Esophagus muscularis mucosa (tissue), 4 donors: ENCODE measurements around the gene MYOF. TPM values are rescaled to one million over a fixed set of nuclear protein-coding genes. Genes with fewer than 3 reads are reported as not detected.

Source experiments
- DNase-seq: peaks from one replicate; pipeline ENCODE4 v3.0.0-alpha.2; 2017; ENCODE audit errors: extremely low spot score
- H3K27ac ChIP-seq, 4 donors: fragments of 200-600 bp; sonication (generic); replicated peaks in 1 of 4; 1 replicate in 3 of 4; 2 replicates in 1 of 4; pipeline ENCODE4 v1.5.1; 2016 to 2019; ENCODE audit warnings: mild to moderate bottlenecking in 1 of 4
- H3K27me3 ChIP-seq, 4 donors: fragments of 200-600 bp; sonication (generic); one replicate each; pipeline versions ENCODE4 v1.5.1 to v1.6.0; 2016 to 2019
- H3K36me3 ChIP-seq, 4 donors: fragments of 200-600 bp; sonication (generic); one replicate each; pipeline ENCODE4 v1.5.1; 2016 to 2019
- H3K4me1 ChIP-seq, 4 donors: fragments of 200-600 bp; sonication (generic); one replicate each; pipeline ENCODE4 v1.5.1; 2016 to 2019
- H3K4me3 ChIP-seq, 4 donors: fragments of 200-600 bp; sonication (generic); 1 replicate in 2 of 4; 2 replicates in 2 of 4; pipeline ENCODE4 v1.5.1; 2016 to 2019; ENCODE audit warnings: mild to moderate bottlenecking in 4 of 4, moderate library complexity in 1 of 4
- H3K9me3 ChIP-seq, 4 donors: fragments of 200-600 bp; sonication (generic); 1 replicate in 3 of 4; 2 replicates in 1 of 4; pipeline ENCODE4 v1.5.1; 2016 to 2019
- CTCF ChIP-seq, 3 experiments: fragments of 200-600 bp in 2 of 3; fragments of 450-650 bp in 1 of 3; sonication (generic) in 2 of 3; IDR thresholded peaks; one replicate each; pipeline ENCODE4 v1.5.1; 2017 to 2019; ENCODE audit warnings: antibody characterized with exemption in 3 of 3, mild to moderate bottlenecking in 2 of 3, moderate library complexity in 1 of 3
- EP300 ChIP-seq: sonication (generic); formaldehyde crosslinking; IDR thresholded peaks from one replicate; pipeline ENCODE4 v1.6.1; 2017; ENCODE audit warnings: antibody characterized with exemption
- POLR2A ChIP-seq: fragments of 450-650 bp; IDR thresholded peaks from one replicate; pipeline ENCODE4 v1.6.1; 2017; ENCODE audit warnings: antibody characterized with exemption, moderate library complexity, mild to moderate bottlenecking, low read depth
- POLR2AphosphoS5 ChIP-seq, 2 donors: sonication (generic); formaldehyde crosslinking; IDR thresholded peaks; one replicate each; pipeline ENCODE4 v1.6.1; 2017; ENCODE audit warnings: antibody characterized with exemption in 2 of 2
- WGBS: methylation state at CpG from one replicate; pipeline ENCODE4 v1.1.5; 2018; 5-methylcytosine and 5-hydroxymethylcytosine counted together
- intact Hi-C: fragments of 100-400 bp; cut with DNase I; formaldehyde crosslinking; loops from one replicate; pipeline ENCODE4 v1.15.1; 2023
- total RNA-seq, 4 donors: library from RNA; depleted of rRNA; stranded (reverse); fragments of >200 nt; gene quantifications; one replicate each; pipeline versions ENCODE4 v1.1.0 to v1.2.1, GENCODE V29; 2016

The MYOF gene
- total RNA-seq, 4 donors from 2014 or later, result 71.2 to 120 (median 97.3) TPM

DNA sequence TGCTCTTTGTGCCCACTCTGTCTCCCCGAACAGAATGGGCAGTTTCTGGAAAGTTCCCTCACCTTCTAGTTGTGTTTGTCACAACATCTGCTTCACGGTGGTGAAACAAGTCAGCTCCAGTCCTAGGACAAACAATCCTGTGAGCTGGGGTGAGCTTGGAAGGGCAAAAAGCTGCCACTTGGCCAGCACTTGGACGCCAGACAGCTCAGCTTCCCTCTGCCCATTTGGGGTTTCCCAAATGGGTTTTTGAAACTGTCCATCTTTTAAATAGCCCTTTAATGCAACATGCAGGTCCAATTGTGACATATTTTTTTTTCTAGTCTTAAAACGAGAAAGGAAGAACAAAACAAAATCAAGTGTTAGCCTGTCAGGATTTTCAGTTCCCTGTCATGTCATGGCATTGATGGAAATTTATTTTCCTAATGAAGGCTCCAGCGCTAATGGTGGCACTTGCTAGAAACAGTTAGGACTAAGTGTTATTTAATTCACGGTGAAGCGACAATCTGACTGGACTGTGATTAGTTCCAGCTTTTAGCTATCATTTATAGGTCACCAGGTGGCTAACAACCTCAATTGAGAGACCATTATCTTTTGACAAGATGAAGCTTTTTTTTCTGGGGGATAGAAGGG is 181.7 kb downstream of the MYOF start:
- Histone ChIP-seq H3K9me3 (no peaks in the 10 kb centered on the region), H3K27ac (no peak overlapping the region), H3K4me1 (no peaks in the 10 kb centered on the region), H3K27me3 (no peaks in the 10 kb centered on the region), H3K36me3 (peaks cover 0 to 12% (median 6%) of the 10 kb centered on the region in 4 donors), H3K4me3 (no peak overlapping the region)
- TF ChIP-seq POLR2A (no peak), CTCF (IDR thresholded peaks at IDR 0.05) (no peak), EP300 (no peak), POLR2AphosphoS5 (IDR thresholded peaks at IDR 0.05) (no peak)
- 67% methylated on average over 7 of the region's 7 CpGs for WGBS
- DNase-seq, result no peak
- intact Hi-C loops, result no loop called here

DNA sequence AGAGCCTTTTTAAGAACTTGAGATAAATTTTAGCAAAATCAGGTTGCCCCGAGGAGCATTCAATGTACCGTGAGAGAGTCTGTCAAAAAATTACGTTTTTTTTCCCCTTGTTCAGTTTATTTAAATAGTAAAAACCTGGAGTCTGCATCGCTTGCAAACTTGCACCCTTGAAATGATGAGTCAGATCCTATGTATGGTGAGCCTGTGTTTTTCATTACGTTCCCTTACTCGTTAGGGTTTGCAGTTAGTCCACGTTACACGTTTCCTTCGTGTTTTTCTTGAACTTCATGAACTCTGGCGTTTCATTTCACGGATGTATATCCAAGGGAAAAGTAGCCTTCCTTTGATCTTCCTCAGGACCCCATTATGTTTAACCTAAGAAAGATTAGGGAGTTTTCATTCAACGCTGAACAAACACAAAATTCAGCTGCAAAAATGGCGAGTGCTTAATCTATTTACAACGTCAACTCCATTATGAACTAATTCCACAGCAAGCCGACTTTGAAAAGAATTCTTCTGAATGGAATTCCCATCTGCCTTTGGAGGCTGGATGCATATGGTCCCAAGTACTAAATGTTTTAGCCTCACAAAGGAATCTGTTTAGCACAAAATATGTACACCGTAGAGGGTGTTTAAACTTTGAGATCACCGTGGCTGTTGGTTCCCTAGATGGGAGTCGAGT is 182.4 kb downstream of the MYOF start:
- intact Hi-C loops, result no loop called here
- H3K4me3 ChIP-seq, result no peak overlapping the region
- peaks cover 0 to 5% (median 2%) of the 10 kb centered on the region in 4 donors for H3K36me3 ChIP-seq
- no peaks in the 10 kb centered on the region for H3K27me3 ChIP-seq
- no peak overlapping the region for H3K27ac ChIP-seq
- H3K4me1 ChIP-seq, result no peaks in the 10 kb centered on the region
- no peaks in the 10 kb centered on the region for H3K9me3 ChIP-seq
- 64% methylated on average over 18 of the region's 18 CpGs for WGBS
- no peak for TF ChIP-seq POLR2AphosphoS5 (IDR thresholded peaks at IDR 0.05)
- DNase-seq, result no peak

GRCh38 chr10:93299195-93299594 is 182.9 kb downstream of the MYOF start:
- intact Hi-C loops, result no loop called here
- Histone ChIP-seq H3K36me3 (no peaks in the 10 kb centered on the region), H3K27me3 (no peaks in the 10 kb centered on the region), H3K4me1 (no peaks in the 10 kb centered on the region), H3K27ac (no peak overlapping the region), H3K4me3 (no peak overlapping the region), H3K9me3 (no peaks in the 10 kb centered on the region)
- WGBS, result 67% methylated on average over 6 of the region's 6 CpGs
- no peak for TF ChIP-seq POLR2AphosphoS5 (IDR thresholded peaks at IDR 0.05)
- no peak for TF ChIP-seq CTCF (IDR thresholded peaks at IDR 0.05)
- TF ChIP-seq EP300, result no peak
- no peak for TF ChIP-seq POLR2A
- DNase-seq, result no peak

DNA sequence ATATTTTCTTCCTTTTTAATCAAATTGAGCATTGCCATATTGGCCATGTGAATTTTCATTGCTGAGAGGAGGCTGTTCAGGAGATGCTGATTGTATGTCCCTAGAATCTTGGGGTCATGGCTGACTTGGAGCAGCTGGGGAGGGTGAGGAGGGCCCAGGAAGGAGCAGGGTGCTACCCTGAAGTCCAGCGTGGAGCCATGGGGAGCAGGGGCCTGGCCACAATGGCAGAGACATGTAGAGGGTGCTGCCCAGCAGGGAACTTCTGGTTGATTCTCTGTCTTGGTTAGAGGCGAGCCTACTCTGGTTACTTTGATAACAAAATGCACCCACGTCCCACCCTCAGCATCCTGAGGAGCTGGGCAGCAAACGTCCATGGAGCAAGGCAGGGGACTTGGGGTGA is 186.0 kb downstream of the MYOF start:
- no peak overlapping the region for H3K4me3 ChIP-seq
- no peaks in the 10 kb centered on the region for H3K9me3 ChIP-seq
- intact Hi-C loops, result no loop called here
- no peaks in the 10 kb centered on the region for H3K4me1 ChIP-seq
- TF ChIP-seq CTCF (IDR thresholded peaks at IDR 0.05), result no peak
- no peak for TF ChIP-seq POLR2AphosphoS5 (IDR thresholded peaks at IDR 0.05)
- no peak for TF ChIP-seq POLR2A
- H3K27me3 ChIP-seq, result no peaks in the 10 kb centered on the region
- WGBS, result 75% methylated on average over 1 of the region's 4 CpGs
- H3K27ac ChIP-seq, result no peak overlapping the region
- DNase-seq, result no peak
- no peaks in the 10 kb centered on the region for H3K36me3 ChIP-seq

DNA sequence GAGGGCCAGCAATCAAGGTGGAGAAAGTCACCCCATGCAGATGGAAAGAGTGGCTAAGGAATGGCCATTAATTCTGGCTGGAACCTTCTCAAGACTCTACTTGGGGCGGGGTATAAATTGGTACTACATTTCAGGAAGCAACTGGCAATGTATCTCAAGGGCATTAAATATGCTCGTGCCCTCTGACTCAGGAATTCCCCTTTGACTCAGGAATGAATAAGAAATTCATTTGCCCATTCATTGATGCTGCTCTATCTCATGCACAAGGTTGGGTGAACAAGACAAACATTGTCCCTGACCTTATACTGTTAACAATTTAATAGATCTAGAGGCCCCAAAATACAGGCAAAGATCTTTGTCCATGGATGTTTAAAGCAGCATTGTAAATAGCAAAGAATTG is 188.1 kb downstream of the MYOF start:
- WGBS, result 76% methylated on average over 2 of the region's 2 CpGs
- Histone ChIP-seq H3K27ac (no peak overlapping the region), H3K27me3 (no peaks in the 10 kb centered on the region), H3K9me3 (no peaks in the 10 kb centered on the region), H3K4me1 (peaks cover 0 to 2% (median under 1%) of the 10 kb centered on the region in 4 donors), H3K4me3 (no peak overlapping the region), H3K36me3 (no peaks in the 10 kb centered on the region)
- intact Hi-C loops, result no loop called here
- no peak for DNase-seq
- TF ChIP-seq POLR2AphosphoS5 (IDR thresholded peaks at IDR 0.05), result no peak
- TF ChIP-seq POLR2A, result no peak
- no peak for TF ChIP-seq EP300
- TF ChIP-seq CTCF (IDR thresholded peaks at IDR 0.05), result no peak
